Thyroid gland (tissue), 4 donors: ENCODE results near the gene WDR46.

Experiments
- POLR2A ChIP-seq, 2 donors: fragments of 450-650 bp; IDR thresholded peaks; one replicate each; pipeline ENCODE4 v1.6.1; 2017; ENCODE audit warnings: antibody characterized with exemption in 2 of 2, mild to moderate bottlenecking in 2 of 2, moderate library complexity in 1 of 2
- TF ChIP-seq, protein P1 (sequence below), 6 experiments: fragments of 200-600 bp in 3 of 6; fragments of 450-650 bp in 3 of 6; sonication (generic) in 3 of 6; IDR thresholded peaks; one replicate each; pipeline ENCODE4 v1.5.1; 2016 to 2019; ENCODE audit warnings: antibody characterized with exemption in 6 of 6, mild to moderate bottlenecking in 2 of 6, inconsistent platforms in 1 of 6, moderate library complexity in 1 of 6

DNA sequence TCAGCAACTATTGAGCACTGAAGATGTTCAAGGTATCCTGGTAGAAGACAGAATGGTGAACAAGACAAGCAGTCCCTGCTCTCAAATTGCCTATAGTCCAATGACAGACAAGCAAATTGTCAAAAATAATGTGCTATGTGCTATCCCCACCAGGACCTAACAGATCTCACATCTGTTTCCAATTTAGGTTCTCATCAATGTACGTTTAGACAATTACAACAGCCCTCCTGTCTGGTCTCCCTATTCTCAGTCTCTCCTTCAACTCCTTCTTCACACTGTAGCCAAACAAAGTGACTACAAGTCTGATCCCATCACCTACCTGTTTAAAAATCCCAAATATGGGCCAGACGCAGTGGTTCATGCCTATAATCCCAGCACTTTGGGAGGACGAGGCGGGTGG, 17.3 kb upstream of the WDR46 start:
- TF ChIP-seq, protein P1, sequence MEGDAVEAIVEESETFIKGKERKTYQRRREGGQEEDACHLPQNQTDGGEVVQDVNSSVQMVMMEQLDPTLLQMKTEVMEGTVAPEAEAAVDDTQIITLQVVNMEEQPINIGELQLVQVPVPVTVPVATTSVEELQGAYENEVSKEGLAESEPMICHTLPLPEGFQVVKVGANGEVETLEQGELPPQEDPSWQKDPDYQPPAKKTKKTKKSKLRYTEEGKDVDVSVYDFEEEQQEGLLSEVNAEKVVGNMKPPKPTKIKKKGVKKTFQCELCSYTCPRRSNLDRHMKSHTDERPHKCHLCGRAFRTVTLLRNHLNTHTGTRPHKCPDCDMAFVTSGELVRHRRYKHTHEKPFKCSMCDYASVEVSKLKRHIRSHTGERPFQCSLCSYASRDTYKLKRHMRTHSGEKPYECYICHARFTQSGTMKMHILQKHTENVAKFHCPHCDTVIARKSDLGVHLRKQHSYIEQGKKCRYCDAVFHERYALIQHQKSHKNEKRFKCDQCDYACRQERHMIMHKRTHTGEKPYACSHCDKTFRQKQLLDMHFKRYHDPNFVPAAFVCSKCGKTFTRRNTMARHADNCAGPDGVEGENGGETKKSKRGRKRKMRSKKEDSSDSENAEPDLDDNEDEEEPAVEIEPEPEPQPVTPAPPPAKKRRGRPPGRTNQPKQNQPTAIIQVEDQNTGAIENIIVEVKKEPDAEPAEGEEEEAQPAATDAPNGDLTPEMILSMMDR (IDR thresholded peaks at IDR 0.05): no peak
- TF ChIP-seq POLR2A (IDR thresholded peaks at IDR 0.05): no peak
